ENCODE data around the gene SNAI1. TPM values are rescaled to one million over a fixed set of nuclear protein-coding genes. Genes with fewer than 3 reads are reported as not detected.
"Not testable (repeated sequence)": the region's sequence is repeated elsewhere in the genome, so short reads cannot be mapped to it uniquely, and the experiment has no call there.

The SNAI1 gene
- polyA plus RNA-seq, 4 donors = 10.0 to 14.3 (median 12.4) TPM

DNA sequence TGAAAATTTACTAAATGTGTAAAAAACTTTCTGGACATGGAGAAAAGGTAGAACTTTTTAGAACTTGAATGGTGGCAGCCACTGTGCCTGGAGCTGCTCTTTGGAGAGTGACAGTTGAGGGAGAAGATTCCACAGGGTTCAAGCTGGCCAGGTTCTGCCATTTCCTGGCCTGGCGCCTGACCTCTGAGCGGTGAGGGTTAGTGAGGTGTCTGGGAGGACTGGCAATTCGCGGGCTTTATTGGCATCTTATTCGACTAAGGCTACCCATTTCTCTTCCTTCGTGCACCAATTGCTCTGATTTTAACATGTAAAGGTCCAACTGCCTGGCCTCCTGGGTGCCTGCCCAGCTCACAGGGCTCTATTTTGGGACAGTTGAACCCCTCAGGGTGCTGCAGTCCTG, 2.4 kb downstream of the SNAI1 start:
- no peak for DNase-seq (ENCODE audit: low read depth in 4 of 4, low spot score in 3 of 4)

DNA sequence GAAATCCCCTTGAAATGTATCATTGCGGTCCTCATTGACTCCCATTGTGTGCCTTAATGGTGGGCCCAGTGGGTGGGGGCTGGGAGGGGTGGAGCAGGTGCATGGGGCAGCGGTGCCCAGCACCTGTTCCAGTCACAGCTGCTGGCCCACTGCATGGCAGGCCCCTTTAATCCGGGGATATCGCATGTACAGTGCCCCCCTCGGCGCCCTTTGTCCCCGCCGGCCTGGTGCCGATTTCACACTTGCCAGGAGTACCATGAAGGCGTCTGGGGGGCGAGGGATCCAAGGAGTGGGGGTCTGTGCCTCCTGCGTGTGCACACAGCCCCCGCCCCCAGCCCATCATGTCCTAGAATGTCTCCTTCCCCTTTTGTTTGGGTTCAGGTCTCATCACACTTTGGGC, 2.8 kb downstream of the SNAI1 start:
- no peak for DNase-seq (ENCODE audit: low read depth in 4 of 4, low spot score in 3 of 4)

DNA sequence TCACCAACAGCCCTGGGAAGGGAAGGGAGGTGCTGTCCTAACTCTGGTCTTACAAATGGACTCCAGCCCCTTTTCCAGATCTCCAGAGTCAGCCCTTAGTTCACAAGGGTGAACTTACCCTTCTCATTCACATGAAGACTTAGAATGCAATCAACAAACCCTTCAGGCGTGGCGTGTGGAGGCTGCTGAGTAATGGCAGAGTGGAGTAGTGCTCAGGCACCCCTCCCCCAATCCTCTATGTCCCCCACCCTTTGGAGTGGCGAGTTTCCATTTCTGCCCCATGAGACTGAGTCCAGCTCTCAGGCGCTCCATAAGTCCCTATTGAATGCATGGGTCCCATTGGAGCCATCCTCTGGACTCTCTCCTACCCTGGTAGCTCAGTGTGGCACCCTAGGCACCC, 3.3 kb downstream of the SNAI1 start:
- DNase-seq (ENCODE audit: low read depth in 4 of 4, low spot score in 3 of 4) = no peak

DNA sequence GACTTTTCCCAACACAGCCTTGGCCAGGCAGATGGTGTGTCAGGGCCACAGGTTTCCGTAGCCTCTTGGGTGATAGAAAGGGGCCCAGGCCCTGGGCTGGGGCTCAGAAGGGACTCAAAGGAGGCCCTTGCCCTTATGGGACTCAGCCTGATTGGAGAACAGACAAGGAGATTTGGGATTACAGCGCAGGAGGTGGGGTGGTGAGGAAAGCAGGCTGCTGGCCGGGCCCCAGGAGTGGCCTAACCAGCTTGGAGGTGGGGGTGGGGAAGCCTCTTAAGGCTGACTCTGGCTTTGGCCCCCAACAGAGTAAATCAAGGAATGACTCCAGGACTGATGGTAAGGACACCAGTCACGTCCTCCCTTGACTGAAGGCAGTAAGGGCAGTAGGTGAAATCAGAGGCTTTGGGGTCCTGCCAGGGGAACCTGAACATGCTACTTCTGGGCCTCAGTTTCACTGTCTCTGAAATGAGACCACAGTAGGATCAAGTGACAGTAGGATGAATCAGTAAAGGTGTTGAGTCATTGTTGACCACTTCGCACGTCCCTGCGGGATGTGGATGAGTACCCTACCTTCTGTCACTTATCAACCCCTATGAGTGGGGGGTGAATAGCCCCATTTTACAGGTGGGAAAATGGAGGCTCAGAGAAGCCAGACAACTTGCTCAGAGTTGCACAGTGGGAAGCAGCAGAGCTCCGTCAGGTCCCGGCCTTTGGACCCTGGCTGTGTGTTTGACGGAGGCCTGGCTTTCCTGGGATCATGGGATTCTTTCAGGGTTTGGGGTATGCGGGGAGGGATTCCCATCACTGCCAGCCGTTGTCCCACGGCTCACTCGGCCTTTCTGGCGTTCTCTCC, 4.5 kb downstream of the SNAI1 start:
- no peak for DNase-seq (ENCODE audit: low read depth in 4 of 4, low spot score in 3 of 4)

DNA sequence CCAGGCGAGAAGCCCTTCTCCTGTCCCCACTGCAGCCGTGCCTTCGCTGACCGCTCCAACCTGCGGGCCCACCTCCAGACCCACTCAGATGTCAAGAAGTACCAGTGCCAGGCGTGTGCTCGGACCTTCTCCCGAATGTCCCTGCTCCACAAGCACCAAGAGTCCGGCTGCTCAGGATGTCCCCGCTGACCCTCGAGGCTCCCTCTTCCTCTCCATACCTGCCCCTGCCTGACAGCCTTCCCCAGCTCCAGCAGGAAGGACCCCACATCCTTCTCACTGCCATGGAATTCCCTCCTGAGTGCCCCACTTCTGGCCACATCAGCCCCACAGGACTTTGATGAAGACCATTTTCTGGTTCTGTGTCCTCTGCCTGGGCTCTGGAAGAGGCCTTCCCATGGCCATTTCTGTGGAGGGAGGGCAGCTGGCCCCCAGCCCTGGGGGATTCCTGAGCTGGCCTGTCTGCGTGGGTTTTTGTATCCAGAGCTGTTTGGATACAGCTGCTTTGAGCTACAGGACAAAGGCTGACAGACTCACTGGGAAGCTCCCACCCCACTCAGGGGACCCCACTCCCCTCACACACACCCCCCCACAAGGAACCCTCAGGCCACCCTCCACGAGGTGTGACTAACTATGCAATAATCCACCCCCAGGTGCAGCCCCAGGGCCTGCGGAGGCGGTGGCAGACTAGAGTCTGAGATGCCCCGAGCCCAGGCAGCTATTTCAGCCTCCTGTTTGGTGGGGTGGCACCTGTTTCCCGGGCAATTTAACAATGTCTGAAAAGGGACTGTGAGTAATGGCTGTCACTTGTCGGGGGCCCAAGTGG, 5.3 kb downstream of the SNAI1 start:
- DNase-seq (ENCODE audit: low read depth in 4 of 4, low spot score in 3 of 4) = no peak

DNA sequence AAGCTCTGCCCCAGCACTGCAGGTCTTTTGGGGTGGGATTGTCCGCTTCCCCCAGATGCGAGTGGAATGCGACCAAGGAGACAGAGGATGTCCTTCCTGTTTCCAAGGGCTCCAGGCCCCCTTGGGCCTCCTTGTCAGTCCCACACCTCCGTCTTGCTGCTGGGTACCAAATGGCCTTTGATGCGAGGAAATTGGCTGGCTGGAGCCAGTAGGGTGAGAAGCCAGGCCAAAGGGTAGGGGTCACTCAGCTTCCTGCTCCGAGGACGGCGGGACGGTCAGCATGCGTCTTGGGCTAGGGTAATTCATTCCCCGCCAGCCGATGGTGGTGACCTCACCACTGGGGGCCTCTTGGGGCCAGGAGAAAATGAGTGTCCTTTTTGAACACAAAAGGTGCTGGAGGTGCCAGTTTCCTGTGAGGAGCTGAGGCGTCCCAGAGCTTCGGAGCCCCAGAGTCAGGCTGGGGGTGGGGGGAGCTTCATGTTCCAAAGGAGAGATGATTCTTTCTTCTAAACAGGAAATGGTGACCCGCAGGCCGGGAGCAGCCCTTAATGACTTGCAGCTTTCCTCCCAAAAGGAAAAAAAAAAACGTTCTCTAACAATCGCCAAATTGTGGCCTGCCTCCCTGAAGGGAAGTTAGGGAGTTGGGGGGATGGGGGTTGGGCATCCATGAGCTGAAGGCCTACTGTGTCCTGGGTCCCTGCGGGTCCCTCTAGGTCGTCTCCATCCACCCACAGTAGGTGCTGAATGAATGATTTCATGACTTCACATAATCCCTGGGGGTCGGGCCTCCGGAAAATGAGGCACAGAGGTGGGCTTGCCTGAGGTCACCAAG, 6.7 kb downstream of the SNAI1 start:
- DNase-seq (ENCODE audit: low read depth in 4 of 4, low spot score in 3 of 4) = peak in 2 of 4 donors; percentile 49 to 54

DNA sequence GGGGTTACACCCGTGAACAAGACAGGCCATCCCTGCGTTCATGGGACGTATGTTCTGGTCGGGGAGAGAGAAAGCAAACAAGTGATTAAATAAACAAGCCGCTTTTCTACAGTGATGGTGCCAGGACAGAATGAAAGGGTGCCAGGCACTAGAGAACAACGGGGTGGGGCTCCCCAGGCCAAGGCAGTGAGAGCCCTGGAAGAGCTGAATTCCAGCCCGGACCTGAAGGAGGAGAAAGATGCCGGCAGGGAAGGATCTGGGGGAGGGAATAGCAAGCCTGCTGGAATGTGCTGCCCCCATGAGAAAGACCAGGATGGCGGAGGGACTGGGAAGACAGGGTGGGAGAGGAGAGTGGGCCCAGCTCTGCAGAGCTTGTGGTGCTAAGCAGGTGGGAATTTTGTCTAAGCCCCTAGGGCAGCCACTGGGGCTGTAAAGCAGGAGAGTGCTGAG, 7.5 kb downstream of the SNAI1 start:
- DNase-seq (ENCODE audit: low read depth in 4 of 4, low spot score in 3 of 4) = no peak

DNA sequence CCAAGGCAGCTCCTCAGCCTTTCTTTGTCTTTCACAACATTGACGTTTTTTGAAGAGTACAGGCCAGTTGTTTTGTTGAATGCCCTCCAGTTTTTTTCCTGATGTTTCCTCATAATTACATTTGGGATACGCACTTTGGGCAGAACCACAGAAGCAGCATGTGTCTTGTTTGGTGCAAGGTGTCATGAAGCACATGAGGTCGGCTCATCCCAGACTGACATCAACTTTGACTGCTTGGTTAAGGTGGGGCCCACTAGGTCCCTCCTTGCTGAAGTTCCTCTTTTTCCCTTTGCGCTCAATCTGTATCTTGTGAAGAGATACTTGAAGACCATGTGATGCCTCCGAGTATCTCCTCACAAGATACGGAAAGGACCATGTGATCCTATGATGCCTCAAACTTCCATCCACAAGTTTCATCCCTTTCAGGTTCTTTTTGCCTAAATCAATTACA, 10.5 kb downstream of the SNAI1 start:
- no peak for DNase-seq (ENCODE audit: low read depth in 4 of 4, low spot score in 3 of 4)

DNA sequence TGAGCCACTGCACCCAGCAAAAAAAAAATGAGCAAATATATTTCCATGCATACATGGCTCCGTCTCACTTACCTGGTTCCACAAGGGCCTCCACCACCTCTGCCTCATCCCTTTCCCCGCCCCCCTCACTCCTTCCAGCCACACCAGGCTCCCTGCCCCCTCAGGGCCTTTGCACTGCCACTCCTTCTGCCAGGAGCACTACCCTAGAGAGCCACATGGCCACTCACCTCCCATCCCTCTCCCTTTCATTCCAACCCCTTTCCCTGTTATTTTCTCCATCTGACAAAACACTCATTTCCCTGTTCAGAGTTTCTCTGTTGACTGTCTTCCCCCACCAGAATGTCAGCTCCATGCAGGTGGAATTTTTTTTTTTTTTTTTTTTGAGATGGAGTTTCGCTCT, 12.8 kb downstream of the SNAI1 start:
- DNase-seq (ENCODE audit: low read depth in 4 of 4, low spot score in 3 of 4) = no peak

DNA sequence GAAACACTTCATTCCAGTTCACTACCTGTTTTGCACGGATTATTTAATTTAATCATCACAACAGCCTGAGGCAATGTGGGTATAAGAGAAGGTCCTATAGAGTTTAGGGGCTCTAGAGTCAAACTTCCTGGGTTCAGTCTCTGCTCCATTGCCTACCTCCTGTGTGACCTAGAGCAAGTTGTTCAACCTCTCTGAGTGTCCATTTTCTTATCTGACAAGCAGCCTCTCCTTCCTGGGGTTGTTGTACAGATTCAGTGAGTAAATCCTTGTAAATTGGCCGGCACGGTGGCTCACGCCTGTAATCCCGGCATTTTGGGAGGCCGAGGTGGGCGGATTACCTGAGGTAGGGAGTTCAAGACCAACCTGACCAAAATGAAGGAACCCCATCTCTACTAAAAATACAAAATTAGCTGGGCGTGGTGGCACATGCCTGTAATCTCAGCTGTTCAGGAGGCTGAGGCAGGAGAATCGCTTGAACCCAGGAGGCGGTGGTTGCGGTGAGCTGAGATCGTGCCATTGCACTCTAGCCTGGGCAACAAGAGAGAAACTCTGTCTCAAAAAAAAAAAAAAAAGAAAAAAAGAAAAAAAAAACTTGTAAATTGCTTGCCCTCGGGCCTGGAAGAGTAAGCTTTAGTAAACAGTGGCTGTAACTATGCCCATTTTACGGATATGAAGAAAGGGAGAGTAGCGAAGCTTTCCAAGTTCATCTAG, 15.9 kb downstream of the SNAI1 start:
- not testable (repeated sequence) for DNase-seq (ENCODE audit: low read depth in 4 of 4, low spot score in 3 of 4)

DNA sequence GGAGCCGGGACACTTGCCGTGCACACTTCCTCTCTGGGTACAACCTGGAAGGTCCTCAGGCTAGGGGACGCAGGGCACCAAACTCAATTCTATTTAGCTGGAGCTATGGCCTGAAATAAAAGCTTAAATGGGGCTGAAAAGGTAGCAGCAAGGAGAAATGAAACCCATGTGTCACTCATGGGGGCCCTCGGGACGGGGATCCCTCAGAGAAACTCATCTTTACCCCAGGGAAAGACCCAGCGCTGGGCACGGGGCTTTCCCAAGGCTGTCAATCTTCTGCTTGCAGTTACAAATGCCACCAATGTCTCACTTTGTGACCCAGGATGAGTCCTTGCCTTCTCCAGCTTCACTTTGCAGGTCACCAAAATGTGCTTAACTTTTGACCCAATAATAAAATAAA, 16.5 kb downstream of the SNAI1 start:
- no peak for DNase-seq (ENCODE audit: low read depth in 4 of 4, low spot score in 3 of 4)

DNA sequence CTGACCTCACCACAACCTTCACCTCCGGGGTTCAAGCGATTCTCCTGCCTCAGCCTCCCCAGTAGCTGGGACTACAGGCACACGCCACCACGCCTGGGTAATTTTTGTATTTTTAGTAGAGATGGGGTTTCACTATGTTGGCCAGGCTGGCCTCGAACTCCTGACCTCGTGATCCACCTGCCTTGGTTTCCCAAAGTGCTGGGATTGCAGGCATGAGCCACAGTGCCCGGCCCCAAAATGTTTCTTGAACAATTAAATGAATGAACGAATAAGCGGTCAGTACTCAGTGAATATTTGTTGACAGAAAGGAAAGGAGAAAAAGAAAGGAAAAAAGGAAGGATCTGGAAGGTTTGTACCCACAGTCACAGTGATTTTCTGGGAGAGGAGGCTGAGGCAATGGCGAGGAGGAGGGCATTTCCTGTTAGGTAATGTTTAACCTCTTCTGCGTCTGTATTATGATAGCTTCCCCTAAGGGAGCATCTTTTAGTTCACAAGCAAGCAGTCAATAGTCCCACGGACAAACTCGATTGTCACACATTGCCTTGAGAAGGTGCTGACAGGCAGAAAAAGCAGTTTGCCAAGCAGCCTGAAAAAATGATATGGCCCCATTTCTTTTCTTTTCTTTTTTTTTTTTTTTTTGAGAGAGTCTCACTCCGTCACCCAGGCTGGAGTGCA, 17.9 kb downstream of the SNAI1 start:
- not testable (repeated sequence) for DNase-seq (ENCODE audit: low read depth in 4 of 4, low spot score in 3 of 4)

DNA sequence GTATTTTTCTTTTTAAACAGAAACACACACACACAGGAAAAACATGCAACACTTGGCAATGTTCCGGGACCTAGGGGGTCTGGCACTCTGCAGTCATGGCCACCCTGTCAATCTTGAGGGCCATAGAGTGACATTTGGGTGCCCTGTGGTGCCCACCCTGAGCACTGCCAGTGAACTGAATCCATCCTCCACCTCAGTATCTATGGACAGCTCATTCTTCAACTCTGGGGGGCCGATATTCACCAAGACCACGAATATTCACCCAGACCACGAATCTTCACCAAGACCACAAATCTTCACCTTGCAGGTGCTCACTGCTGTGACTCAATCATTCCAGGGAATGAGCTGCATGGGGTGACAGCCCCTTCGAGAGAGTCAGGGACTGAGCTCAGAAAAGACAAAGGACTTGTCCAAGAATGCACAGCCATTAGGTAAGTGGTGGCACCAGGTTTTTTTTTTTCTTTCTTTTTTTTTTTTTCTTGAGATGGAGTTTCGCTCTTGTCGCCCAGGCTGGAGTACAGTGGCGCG, 19.1 kb downstream of the SNAI1 start:
- no peak for DNase-seq (ENCODE audit: low read depth in 4 of 4, low spot score in 3 of 4)

DNA sequence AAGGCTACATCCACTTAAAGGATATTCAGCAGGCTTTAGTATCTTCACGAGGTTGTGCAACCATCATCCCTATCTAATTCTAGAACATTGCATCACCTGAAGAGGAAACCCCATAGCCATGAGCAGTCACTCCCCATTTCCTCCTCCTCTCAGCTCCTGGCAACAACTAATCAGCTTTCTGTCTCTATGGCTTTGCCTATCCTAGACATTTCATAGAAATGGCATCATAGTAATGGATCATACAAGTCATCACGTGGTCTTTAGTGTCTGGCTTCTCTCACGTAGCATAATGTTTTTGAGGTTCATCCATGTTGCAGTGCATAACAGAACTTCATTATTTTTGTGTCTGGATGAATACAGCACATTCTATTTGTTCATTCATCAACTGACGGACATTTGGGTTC, 20.5 kb downstream of the SNAI1 start:
- no peak for DNase-seq (ENCODE audit: low read depth in 4 of 4, low spot score in 3 of 4)

DNA sequence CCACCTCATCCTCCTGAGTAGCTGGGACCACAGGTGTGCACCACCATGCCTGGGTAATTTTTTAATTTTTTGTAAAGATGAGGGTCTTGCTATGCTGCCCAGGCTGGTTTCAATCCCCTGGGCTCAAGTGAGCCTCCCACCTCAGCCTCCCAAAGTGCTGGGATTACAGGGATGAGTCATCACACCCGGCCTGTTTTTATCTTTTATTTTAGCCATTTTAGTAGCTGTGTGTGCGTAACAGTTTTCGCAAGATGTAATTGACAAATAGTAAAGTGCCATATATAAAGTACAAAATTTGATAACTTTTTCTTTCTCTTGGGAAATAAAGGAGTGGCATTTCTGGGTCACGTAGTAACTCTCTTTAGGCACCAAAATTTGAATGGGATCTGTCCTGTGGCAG, 21.4 kb downstream of the SNAI1 start:
- DNase-seq (ENCODE audit: low read depth in 4 of 4, low spot score in 3 of 4) = no peak

DNA sequence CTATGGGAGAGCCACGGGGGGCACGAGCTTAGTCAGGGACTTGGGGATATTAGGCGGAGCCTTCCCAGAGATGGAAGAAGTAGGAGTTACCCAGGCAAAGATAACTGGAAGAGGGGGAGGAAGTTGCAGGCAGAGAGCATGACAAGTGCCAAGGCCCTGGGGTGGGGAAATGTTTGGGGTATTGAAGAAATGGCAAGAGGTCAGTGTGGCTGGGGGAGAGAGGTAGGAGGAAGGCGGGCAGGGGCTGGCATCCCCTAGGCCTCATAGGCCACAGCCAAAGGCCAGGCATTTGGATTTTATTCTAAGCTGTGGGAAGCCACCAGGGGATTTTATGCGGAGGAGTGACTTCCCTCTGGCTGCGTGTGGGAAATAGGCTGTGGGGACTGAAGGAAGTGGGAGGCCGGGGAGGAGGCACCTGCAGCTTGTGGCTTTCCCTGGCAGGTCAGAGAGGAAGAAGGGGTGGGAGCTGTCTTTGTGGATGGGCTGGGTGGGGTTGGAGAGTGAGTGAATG, 22.7 kb downstream of the SNAI1 start:
- no peak for DNase-seq (ENCODE audit: low read depth in 4 of 4, low spot score in 3 of 4)

DNA sequence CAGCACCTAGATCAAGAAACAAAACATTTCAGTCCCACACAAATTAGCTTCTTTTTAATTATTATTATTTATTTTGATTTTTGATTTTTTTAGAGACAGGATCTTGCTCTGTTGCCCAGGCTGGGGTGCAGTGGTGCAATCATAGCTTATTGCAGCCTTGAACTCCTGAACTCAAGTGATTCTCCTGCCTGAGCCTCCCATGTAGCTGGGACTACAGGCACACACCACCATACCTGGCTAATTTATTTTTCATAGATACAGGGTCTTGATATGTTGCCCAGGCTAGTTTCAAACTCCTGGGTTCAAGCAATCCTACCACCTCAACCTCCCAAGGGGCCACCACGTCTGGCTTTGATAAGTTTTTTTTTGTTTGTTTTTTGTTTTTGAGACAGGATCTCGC, 24.6 kb downstream of the SNAI1 start:
- no peak for DNase-seq (ENCODE audit: low read depth in 4 of 4, low spot score in 3 of 4)

DNA sequence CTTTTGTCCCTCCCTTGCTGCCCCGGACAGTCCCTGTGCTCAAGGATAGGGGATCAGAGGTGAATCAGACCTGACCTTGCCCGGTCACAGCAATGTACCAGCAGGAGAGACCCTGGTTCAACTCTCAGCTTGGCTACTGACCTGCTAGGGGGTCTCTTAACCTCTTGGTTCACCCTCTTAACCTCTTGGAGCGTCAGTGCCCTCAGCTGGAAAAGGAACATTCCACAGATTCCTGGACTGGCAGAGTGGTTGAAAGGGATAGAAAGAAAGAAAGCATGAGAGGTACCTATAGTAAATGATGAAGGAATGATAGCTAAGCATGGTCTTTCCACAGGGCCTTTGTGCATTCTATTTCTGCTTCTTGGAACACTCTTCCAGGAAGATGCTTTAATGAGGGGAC, 25.2 kb downstream of the SNAI1 start:
- DNase-seq (ENCODE audit: low read depth in 4 of 4, low spot score in 3 of 4) = no peak
